Nephron (organoid): ENCODE results near the gene UGT1A8.

Source experiments
- H3K27ac Mint-ChIP-seq, 3 experiments: 2 replicates each; pipeline ENCODE4 v1.8.0; 2020; ENCODE audit warnings: mixed read lengths in 3 of 3, mild to moderate bottlenecking in 2 of 3, moderate library complexity in 1 of 3
- H3K27me3 Mint-ChIP-seq: 2 replicates; pipeline ENCODE4 v1.8.0; 2021; ENCODE audit warnings: low read depth, mild to moderate bottlenecking, moderate library complexity, mixed read lengths
- H3K36me3 Mint-ChIP-seq: 2 replicates; pipeline ENCODE4 v1.8.0; 2020; ENCODE audit warnings: low read depth, mixed read lengths
- H3K4me1 Mint-ChIP-seq: 2 replicates; pipeline ENCODE4 v1.8.0; 2020; ENCODE audit warnings: mixed read lengths
- H3K4me3 Mint-ChIP-seq, 3 experiments: 2 replicates each; pipeline ENCODE4 v1.8.0; 2020; ENCODE audit warnings: mild to moderate bottlenecking in 3 of 3, mixed read lengths in 3 of 3, moderate library complexity in 2 of 3
- H3K9me3 Mint-ChIP-seq: 2 replicates; pipeline ENCODE4 v1.8.0; 2020; ENCODE audit warnings: mixed read lengths
- CTCF ChIP-seq, 3 experiments: fragments of 200-600 bp; sonication (generic); IDR thresholded peaks; one replicate each; pipeline ENCODE4 v1.5.0; 2021; ENCODE audit warnings: antibody characterized with exemption in 3 of 3; ENCODE audit not compliant: unreplicated experiment in 3 of 3

The UGT1A8 gene

GRCh38 chr2:233684640-233685039 is 67.2 kb downstream of the UGT1A8 start:
- H3K36me3 Mint-ChIP-seq: no peaks in the 10 kb centered on the region
- H3K9me3 Mint-ChIP-seq: no peaks in the 10 kb centered on the region
- no peak for TF ChIP-seq CTCF (IDR thresholded peaks at IDR 0.05; ENCODE audit: unreplicated experiment in 3 of 3)
- H3K27ac Mint-ChIP-seq: no peak overlapping the region
- H3K27me3 Mint-ChIP-seq: peaks cover 5% of the 10 kb centered on the region
- H3K4me1 Mint-ChIP-seq: no peaks in the 10 kb centered on the region
- H3K4me3 Mint-ChIP-seq: no peak overlapping the region

GRCh38 chr2:233686928-233687327 is 69.5 kb downstream of the UGT1A8 start:
- H3K27me3 Mint-ChIP-seq: peaks cover 5% of the 10 kb centered on the region
- H3K9me3 Mint-ChIP-seq: no peaks in the 10 kb centered on the region
- no peaks in the 10 kb centered on the region for H3K36me3 Mint-ChIP-seq

GRCh38 chr2:233688341-233688740 is 70.9 kb downstream of the UGT1A8 start:
- Mint-ChIP-seq H3K36me3 (no peaks in the 10 kb centered on the region), H3K4me1 (no peaks in the 10 kb centered on the region), H3K27me3 (peaks cover 5% of the 10 kb centered on the region), H3K4me3 (no peak overlapping the region), H3K9me3 (no peaks in the 10 kb centered on the region), H3K27ac (no peak overlapping the region)
- TF ChIP-seq CTCF (IDR thresholded peaks at IDR 0.05; ENCODE audit: unreplicated experiment in 3 of 3): no peak

More at GRCh38 chr2:233686928-233687327, 69.5 kb downstream of the UGT1A8 start:
- TF ChIP-seq CTCF (IDR thresholded peaks at IDR 0.05; ENCODE audit: unreplicated experiment in 3 of 3): no peak
- Mint-ChIP-seq H3K4me3 (no peak overlapping the region), H3K4me1 (no peaks in the 10 kb centered on the region), H3K27ac (no peak overlapping the region)

GRCh38 chr2:233689031-233689430 is 71.6 kb downstream of the UGT1A8 start:
- no peak overlapping the region for H3K27ac Mint-ChIP-seq
- no peaks in the 10 kb centered on the region for H3K4me1 Mint-ChIP-seq
- no peak overlapping the region for H3K4me3 Mint-ChIP-seq
- no peaks in the 10 kb centered on the region for H3K9me3 Mint-ChIP-seq
- peaks cover 5% of the 10 kb centered on the region for H3K27me3 Mint-ChIP-seq
- no peaks in the 10 kb centered on the region for H3K36me3 Mint-ChIP-seq
- TF ChIP-seq CTCF (IDR thresholded peaks at IDR 0.05; ENCODE audit: unreplicated experiment in 3 of 3): no peak

GRCh38 chr2:233689501-233689900 is 72.1 kb downstream of the UGT1A8 start:
- Mint-ChIP-seq H3K36me3 (no peaks in the 10 kb centered on the region), H3K27me3 (peaks cover 5% of the 10 kb centered on the region), H3K9me3 (no peaks in the 10 kb centered on the region), H3K27ac (no peak overlapping the region), H3K4me3 (no peak overlapping the region), H3K4me1 (no peaks in the 10 kb centered on the region)
- TF ChIP-seq CTCF (IDR thresholded peaks at IDR 0.05; ENCODE audit: unreplicated experiment in 3 of 3): no peak

- no peaks in the 10 kb centered on the region for H3K4me1 Mint-ChIP-seq
These were observed 73.0 kb downstream of the UGT1A8 start for GRCh38 chr2:233690444-233690843.

More at GRCh38 chr2:233690444-233690843, 73.0 kb downstream of the UGT1A8 start:
- Mint-ChIP-seq H3K4me3 (no peak overlapping the region), H3K27me3 (peaks cover 5% of the 10 kb centered on the region), H3K9me3 (no peaks in the 10 kb centered on the region), H3K36me3 (no peaks in the 10 kb centered on the region), H3K27ac (no peak overlapping the region)
- no peak for TF ChIP-seq CTCF (IDR thresholded peaks at IDR 0.05; ENCODE audit: unreplicated experiment in 3 of 3)
